Type B pancreatic cell (in vitro differentiated cells): ENCODE results near the gene PHACTR1. TPM values are rescaled to one million over a fixed set of nuclear protein-coding genes. Genes with fewer than 3 reads are reported as not detected.

ENCODE experiments used
- DNase-seq: peaks from one replicate; pipeline ENCODE4 v3.0.0; 2021; ENCODE audit warnings: mixed read lengths; ENCODE audit not compliant: unreplicated experiment; ENCODE audit errors: extremely low spot score
- H3K27ac Mint-ChIP-seq: 2 replicates; pipeline ENCODE4 v1.8.0; 2021; ENCODE audit warnings: mild to moderate bottlenecking, mixed read lengths
- H3K27me3 Mint-ChIP-seq: 2 replicates; pipeline ENCODE4 v1.8.0; 2021; ENCODE audit warnings: mixed read lengths
- H3K36me3 Mint-ChIP-seq: 2 replicates; pipeline ENCODE4 v1.8.0; 2021; ENCODE audit warnings: mixed read lengths
- H3K4me1 Mint-ChIP-seq: one replicate; pipeline ENCODE4 v1.8.0; 2021; ENCODE audit warnings: mixed read lengths; ENCODE audit not compliant: unreplicated experiment
- H3K4me3 Mint-ChIP-seq: 2 replicates; pipeline ENCODE4 v1.8.0; 2021; ENCODE audit warnings: mild to moderate bottlenecking, mixed read lengths
- H3K9me3 Mint-ChIP-seq: 2 replicates; pipeline ENCODE4 v1.8.0; 2021; ENCODE audit warnings: mixed read lengths
- total RNA-seq: library from RNA; stranded (reverse); gene quantifications from 2 replicates; pipeline ENCODE4 v1.2.1, GENCODE V29; 2021; ENCODE audit warnings: low replicate concordance
- TF ChIP-seq, protein P1 (sequence below): fragments of 200-600 bp; sonication (generic); conservative IDR thresholded peaks from 2 replicates; pipeline ENCODE4 v1.5.0; 2021; ENCODE audit warnings: antibody characterized with exemption, mild to moderate bottlenecking

Gene PHACTR1
- total RNA-seq, 1 donor from 2014 or later: 12.3 TPM

DNA sequence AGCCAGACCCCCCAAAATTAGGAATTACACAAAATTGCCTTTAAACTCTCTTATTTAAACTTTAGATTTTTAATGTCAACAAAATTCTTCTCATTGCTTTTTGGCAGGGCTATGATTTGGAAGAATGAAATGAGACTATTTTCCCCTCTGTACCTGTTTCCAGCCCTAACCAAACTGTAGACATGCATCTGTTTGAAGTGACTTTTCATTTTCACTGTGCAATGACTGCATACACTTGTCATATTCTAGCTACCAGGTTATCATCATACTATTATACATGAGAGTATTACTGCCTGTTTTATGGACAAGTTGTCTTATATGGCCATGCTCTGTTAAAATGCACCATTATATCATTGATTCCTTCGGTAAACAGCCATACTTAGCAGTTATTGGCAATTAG lies 316.6 kb downstream of the PHACTR1 start:
- Mint-ChIP-seq H3K4me1 (no peaks in the 10 kb centered on the region), H3K27me3 (no peaks in the 10 kb centered on the region), H3K4me3 (no peak overlapping the region), H3K27ac (no peak overlapping the region), H3K9me3 (no peaks in the 10 kb centered on the region), H3K36me3 (no peaks in the 10 kb centered on the region)
- TF ChIP-seq, protein P1, sequence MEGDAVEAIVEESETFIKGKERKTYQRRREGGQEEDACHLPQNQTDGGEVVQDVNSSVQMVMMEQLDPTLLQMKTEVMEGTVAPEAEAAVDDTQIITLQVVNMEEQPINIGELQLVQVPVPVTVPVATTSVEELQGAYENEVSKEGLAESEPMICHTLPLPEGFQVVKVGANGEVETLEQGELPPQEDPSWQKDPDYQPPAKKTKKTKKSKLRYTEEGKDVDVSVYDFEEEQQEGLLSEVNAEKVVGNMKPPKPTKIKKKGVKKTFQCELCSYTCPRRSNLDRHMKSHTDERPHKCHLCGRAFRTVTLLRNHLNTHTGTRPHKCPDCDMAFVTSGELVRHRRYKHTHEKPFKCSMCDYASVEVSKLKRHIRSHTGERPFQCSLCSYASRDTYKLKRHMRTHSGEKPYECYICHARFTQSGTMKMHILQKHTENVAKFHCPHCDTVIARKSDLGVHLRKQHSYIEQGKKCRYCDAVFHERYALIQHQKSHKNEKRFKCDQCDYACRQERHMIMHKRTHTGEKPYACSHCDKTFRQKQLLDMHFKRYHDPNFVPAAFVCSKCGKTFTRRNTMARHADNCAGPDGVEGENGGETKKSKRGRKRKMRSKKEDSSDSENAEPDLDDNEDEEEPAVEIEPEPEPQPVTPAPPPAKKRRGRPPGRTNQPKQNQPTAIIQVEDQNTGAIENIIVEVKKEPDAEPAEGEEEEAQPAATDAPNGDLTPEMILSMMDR: no peak
- DNase-seq: no peak

DNA sequence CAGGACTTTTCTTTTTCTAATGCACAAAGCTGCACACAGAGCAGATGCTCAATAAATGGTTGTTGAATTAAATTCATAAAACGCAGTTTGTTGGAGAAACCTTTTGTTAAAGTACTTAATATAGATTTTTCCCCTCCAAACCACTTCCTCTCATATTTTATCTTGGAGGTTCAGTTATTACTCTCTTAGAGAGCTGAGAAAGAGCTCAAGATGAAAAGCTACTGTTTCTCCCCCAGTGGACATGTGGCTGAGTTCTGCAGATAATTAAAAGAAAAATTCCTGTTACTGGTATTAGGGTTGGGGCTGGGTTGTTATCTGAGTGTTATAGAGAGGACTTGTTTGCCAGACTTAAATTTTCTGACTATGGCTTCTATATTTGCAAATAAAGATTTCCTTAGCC lies 317.7 kb downstream of the PHACTR1 start:
- no peak for DNase-seq
- H3K36me3 Mint-ChIP-seq: no peaks in the 10 kb centered on the region
- H3K27me3 Mint-ChIP-seq: no peaks in the 10 kb centered on the region
- H3K4me1 Mint-ChIP-seq: no peaks in the 10 kb centered on the region
- TF ChIP-seq, protein P1: no peak
- no peak overlapping the region for H3K27ac Mint-ChIP-seq
- H3K4me3 Mint-ChIP-seq: no peak overlapping the region
- no peaks in the 10 kb centered on the region for H3K9me3 Mint-ChIP-seq

DNA sequence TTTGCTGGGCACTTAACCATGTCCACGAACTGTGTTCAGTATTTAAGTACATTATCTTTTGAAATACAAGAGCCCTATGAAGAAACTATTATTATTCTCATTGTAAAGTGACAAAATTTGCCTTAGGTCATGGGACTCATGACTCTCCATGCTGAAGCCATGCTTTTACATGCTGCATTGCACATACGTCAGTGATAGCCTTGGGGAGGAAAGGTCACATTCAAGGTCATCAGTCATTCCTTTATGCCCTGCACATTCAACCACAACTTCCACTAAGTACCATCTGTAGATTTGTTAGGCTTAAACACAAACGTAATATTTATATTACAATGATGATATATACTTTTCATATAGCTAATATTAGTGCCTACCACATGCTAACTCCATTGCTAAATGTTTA lies 319.0 kb downstream of the PHACTR1 start:
- TF ChIP-seq, protein P1: no peak
- Mint-ChIP-seq H3K36me3 (no peaks in the 10 kb centered on the region), H3K4me1 (no peaks in the 10 kb centered on the region), H3K4me3 (no peak overlapping the region), H3K27me3 (no peaks in the 10 kb centered on the region), H3K27ac (no peak overlapping the region), H3K9me3 (no peaks in the 10 kb centered on the region)
- DNase-seq: no peak

DNA sequence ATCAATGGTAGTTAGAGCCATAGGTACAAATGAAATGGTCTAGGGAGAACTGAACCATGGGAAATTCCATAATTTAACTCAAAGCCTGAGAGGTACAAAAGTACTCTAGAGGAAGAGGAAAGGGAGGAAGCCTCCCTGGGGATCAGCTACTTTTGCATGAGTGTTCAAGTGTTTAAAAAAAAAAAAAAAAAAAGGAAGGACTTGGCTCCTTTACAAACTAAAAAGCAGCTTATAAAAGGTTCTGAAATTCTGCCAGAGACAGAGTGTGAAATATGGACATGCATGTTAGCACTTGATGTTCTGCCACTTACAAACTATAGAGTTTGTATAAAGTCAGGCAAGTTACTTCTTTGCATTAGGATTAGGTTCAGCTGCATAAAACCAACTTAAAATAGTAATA lies 321.7 kb downstream of the PHACTR1 start:
- Mint-ChIP-seq H3K9me3 (peaks cover 5% of the 10 kb centered on the region), H3K4me3 (no peak overlapping the region), H3K27ac (no peak overlapping the region)

DNA sequence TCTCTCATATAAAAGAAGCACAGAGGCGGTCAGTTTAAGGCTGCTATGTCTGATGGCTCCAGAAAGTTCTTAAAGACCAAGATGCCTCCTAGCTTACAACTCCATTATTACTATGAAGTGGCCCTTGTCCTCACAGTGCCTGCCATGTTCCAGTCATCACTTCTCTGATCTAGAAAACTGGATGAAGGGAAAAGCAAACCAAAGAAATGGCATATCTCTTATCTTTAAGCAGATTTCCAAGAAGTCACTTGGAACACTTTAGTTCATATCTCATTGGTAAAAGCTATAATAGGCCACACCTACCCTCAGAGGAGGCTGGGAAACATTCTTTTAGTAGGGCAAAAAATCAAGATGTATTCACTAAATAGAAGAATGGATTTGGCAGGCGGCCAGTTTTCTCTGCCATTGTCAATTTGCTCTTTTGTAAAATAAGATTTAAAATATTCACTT lies 322.2 kb downstream of the PHACTR1 start:
- DNase-seq: no peak
- TF ChIP-seq, protein P1: no peak
- Mint-ChIP-seq H3K27me3 (no peaks in the 10 kb centered on the region), H3K4me1 (peaks cover 5% of the 10 kb centered on the region), H3K4me3 (no peak overlapping the region), H3K36me3 (no peaks in the 10 kb centered on the region), H3K9me3 (peaks cover 5% of the 10 kb centered on the region), H3K27ac (no peak overlapping the region)

More for the DNA sequence above, 321.7 kb downstream of the PHACTR1 start:
- peaks cover 5% of the 10 kb centered on the region for H3K4me1 Mint-ChIP-seq
- TF ChIP-seq, protein P1: no peak
- H3K36me3 Mint-ChIP-seq: no peaks in the 10 kb centered on the region
- no peaks in the 10 kb centered on the region for H3K27me3 Mint-ChIP-seq
- no peak for DNase-seq

DNA sequence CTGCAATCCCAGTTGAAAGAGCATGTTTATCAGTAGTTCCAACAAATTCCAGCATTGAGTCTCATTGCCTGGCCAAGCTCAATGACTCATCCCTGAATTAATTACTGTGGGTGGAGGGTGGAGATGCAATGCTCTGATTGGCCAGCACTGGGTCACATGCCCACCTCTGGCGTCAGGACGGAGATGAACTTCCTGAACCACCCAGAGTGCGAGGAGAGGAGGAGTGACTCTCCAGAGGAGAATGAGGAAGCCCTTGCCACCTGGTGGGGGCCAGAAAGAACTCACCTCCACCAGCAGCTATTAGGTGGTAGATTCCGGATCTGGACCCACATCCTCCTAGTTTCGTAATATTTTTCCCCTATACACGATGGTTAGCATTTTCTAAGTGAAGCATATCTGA lies 327.8 kb downstream of the PHACTR1 start:
- DNase-seq: no peak
- Mint-ChIP-seq H3K36me3 (no peaks in the 10 kb centered on the region), H3K27me3 (no peaks in the 10 kb centered on the region), H3K27ac (peak overlapping the region; percentile 82), H3K9me3 (peaks cover 10% of the 10 kb centered on the region), H3K4me3 (peak overlapping the region; percentile 16), H3K4me1 (peaks cover 11% of the 10 kb centered on the region)
- TF ChIP-seq, protein P1: no peak
